K562 (cell line): ENCODE data around the gene THOP1. TPM values are rescaled to one million over a fixed set of nuclear protein-coding genes. Genes with fewer than 3 reads are reported as not detected.

Experiments used
- ERF ChIP-seq: fragments of 450-650 bp; formaldehyde crosslinking; IDR thresholded peaks from 2 replicates; pipeline ENCODE4 v1.4.0; 2020; ENCODE audit warnings: mild to moderate bottlenecking, mixed read lengths
- FUS ChIP-seq: fragments of 200-400 bp; formaldehyde crosslinking; optimal IDR thresholded peaks from 2 replicates; pipeline ENCODE3; 2017; ENCODE audit warnings: low read depth, low read length
- KDM5B ChIP-seq: fragments of 200-600 bp; sonication (generic); IDR thresholded peaks from 2 replicates; pipeline ENCODE4 v1.6.1; 2012; ENCODE audit warnings: low read depth, mild to moderate bottlenecking, moderate library complexity, low read length, control low read depth, inconsistent platforms; ENCODE audit not compliant: insufficient replicate concordance
- KHSRP ChIP-seq: fragments of 450-650 bp; IDR thresholded peaks from 2 replicates; pipeline ENCODE4 v1.6.1; 2017
- MBD2 ChIP-seq: sonication (generic); IDR thresholded peaks from 2 replicates; pipeline ENCODE4 v1.6.1; 2016; ENCODE audit warnings: low read depth, borderline replicate concordance
- OTX1 ChIP-seq: fragments of 450-650 bp; formaldehyde crosslinking; IDR thresholded peaks from 2 replicates; pipeline ENCODE4 v1.4.0; 2022; ENCODE audit warnings: mild to moderate bottlenecking
- RBFOX2 ChIP-seq: fragments of 200-400 bp; formaldehyde crosslinking; IDR thresholded peaks from 2 replicates; pipeline ENCODE4 v1.6.1; 2017; ENCODE audit warnings: low read depth, mild to moderate bottlenecking, low read length, moderate library complexity
- STAT5A ChIP-seq: IDR thresholded peaks from 2 replicates; pipeline ENCODE4 v1.6.1; 2012; ENCODE audit warnings: low read length, inconsistent platforms, borderline replicate concordance
- THAP12 ChIP-seq: fragments of 250-450 bp; sonication (Bioruptor Pico); IDR thresholded peaks from 2 replicates; pipeline ENCODE4 v1.9.0; 2021; ENCODE audit warnings: mild to moderate bottlenecking, inconsistent platforms
- ZBTB34 ChIP-seq: fragments of 250-450 bp; sonication (Bioruptor Pico); IDR thresholded peaks from 2 replicates; pipeline ENCODE4 v1.8.0; 2021; ENCODE audit warnings: mild to moderate bottlenecking, moderate library complexity
- ZNF507 ChIP-seq: conservative IDR thresholded peaks from 2 replicates; pipeline ENCODE4 v1.6.1; 2017; ENCODE audit warnings: missing genetic modification characterization, missing compliant biosample characterization
- polyA plus RNA-seq, 8 experiments: library from polyadenylated mRNA; depleted of rRNA in 4 of 8; stranded (reverse) in 5 of 8; unstranded in 3 of 8; fragments of >200 nt; fragmentation: Nextera tagmentation in 2 of 8; fragmentation: Illumina TruSeq in 1 of 8; extraction: Ambion mirVana in 2 of 8; extraction: Trizol in 1 of 8; gene quantifications; 2 replicates each; pipeline versions ENCODE4 v1.2.1 to v1.2.3, GENCODE V29; 2011 to 2014; ENCODE audit warnings: inconsistent platforms in 1 of 8, missing spikeins in 1 of 8
- total RNA-seq, 7 experiments: library from RNA; depleted of rRNA in 6 of 7; stranded (reverse); fragments of >200 nt in 6 of 7; fragmentation: Illumina TruSeq in 2 of 7; extraction: Trizol in 2 of 7; gene quantifications; 2 replicates each; pipeline versions ENCODE4 v1.2.1 to v1.2.3, GENCODE V29; 2011 to 2021; ENCODE audit warnings: low replicate concordance in 1 of 7
- TF ChIP-seq, protein P1 (sequence below): fragments of 450-650 bp; IDR thresholded peaks from 2 replicates; pipeline ENCODE4 v1.6.1; 2017; ENCODE audit warnings: antibody characterized with exemption
- TF ChIP-seq, protein P2 (sequence below): IDR thresholded peaks from 2 replicates; pipeline ENCODE4 v1.6.1; 2011; ENCODE audit not compliant: insufficient read length; ENCODE audit errors: extremely low read depth
- TF ChIP-seq, protein P3 (sequence below): sonication (generic); formaldehyde crosslinking; IDR thresholded peaks from 2 replicates; pipeline ENCODE4 v1.8.1; 2023; ENCODE audit warnings: missing genetic modification reagents, mild to moderate bottlenecking, borderline replicate concordance
- TF ChIP-seq, protein P4 (sequence below): fragments of 250-450 bp; sonication (Bioruptor Pico); IDR thresholded peaks from 2 replicates; pipeline ENCODE4 v1.6.1; 2021; ENCODE audit warnings: mild to moderate bottlenecking

THOP1 gene
- total and polyA plus RNA-seq, 9 of the 15 experiments (the other 6 are each of a cell fraction or from before 2014, with no cell fraction given): 1.3 to 255 (median 96.1) TPM

- no peak for TF ChIP-seq OTX1 (CRISPR knock-in tag)
- no peak for TF ChIP-seq KHSRP
- TF ChIP-seq RBFOX2: peak; percentile 91
- TF ChIP-seq KDM5B: peak; percentile 77
- TF ChIP-seq, protein P1, sequence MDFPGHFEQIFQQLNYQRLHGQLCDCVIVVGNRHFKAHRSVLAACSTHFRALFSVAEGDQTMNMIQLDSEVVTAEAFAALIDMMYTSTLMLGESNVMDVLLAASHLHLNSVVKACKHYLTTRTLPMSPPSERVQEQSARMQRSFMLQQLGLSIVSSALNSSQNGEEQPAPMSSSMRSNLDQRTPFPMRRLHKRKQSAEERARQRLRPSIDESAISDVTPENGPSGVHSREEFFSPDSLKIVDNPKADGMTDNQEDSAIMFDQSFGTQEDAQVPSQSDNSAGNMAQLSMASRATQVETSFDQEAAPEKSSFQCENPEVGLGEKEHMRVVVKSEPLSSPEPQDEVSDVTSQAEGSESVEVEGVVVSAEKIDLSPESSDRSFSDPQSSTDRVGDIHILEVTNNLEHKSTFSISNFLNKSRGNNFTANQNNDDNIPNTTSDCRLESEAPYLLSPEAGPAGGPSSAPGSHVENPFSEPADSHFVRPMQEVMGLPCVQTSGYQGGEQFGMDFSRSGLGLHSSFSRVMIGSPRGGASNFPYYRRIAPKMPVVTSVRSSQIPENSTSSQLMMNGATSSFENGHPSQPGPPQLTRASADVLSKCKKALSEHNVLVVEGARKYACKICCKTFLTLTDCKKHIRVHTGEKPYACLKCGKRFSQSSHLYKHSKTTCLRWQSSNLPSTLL: peak; percentile 86; the same call in 1 of the 2 replicates
- TF ChIP-seq FUS: peak; percentile 56
- TF ChIP-seq, protein P2, sequence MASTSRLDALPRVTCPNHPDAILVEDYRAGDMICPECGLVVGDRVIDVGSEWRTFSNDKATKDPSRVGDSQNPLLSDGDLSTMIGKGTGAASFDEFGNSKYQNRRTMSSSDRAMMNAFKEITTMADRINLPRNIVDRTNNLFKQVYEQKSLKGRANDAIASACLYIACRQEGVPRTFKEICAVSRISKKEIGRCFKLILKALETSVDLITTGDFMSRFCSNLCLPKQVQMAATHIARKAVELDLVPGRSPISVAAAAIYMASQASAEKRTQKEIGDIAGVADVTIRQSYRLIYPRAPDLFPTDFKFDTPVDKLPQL: no peak
- TF ChIP-seq, protein P3, sequence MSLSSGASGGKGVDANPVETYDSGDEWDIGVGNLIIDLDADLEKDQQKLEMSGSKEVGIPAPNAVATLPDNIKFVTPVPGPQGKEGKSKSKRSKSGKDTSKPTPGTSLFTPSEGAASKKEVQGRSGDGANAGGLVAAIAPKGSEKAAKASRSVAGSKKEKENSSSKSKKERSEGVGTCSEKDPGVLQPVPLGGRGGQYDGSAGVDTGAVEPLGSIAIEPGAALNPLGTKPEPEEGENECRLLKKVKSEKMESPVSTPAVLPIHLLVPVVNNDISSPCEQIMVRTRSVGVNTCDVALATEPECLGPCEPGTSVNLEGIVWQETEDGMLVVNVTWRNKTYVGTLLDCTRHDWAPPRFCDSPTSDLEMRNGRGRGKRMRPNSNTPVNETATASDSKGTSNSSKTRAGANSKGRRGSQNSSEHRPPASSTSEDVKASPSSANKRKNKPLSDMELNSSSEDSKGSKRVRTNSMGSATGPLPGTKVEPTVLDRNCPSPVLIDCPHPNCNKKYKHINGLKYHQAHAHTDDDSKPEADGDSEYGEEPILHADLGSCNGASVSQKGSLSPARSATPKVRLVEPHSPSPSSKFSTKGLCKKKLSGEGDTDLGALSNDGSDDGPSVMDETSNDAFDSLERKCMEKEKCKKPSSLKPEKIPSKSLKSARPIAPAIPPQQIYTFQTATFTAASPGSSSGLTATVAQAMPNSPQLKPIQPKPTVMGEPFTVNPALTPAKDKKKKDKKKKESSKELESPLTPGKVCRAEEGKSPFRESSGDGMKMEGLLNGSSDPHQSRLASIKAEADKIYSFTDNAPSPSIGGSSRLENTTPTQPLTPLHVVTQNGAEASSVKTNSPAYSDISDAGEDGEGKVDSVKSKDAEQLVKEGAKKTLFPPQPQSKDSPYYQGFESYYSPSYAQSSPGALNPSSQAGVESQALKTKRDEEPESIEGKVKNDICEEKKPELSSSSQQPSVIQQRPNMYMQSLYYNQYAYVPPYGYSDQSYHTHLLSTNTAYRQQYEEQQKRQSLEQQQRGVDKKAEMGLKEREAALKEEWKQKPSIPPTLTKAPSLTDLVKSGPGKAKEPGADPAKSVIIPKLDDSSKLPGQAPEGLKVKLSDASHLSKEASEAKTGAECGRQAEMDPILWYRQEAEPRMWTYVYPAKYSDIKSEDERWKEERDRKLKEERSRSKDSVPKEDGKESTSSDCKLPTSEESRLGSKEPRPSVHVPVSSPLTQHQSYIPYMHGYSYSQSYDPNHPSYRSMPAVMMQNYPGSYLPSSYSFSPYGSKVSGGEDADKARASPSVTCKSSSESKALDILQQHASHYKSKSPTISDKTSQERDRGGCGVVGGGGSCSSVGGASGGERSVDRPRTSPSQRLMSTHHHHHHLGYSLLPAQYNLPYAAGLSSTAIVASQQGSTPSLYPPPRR (CRISPR knock-in tag): 0 out of 2 replicates have a peak, but pooled peaks have one; percentile 58
- peak; percentile 85; the same call in 1 of the 2 replicates for TF ChIP-seq ERF (CRISPR knock-in tag)
- TF ChIP-seq STAT5A: no peak
- TF ChIP-seq MBD2: peak; percentile 25; the same call in 1 of the 2 replicates
- no peak for TF ChIP-seq ZNF507
- no peak for TF ChIP-seq ZBTB34 (CRISPR knock-in tag)
- TF ChIP-seq, protein P4, sequence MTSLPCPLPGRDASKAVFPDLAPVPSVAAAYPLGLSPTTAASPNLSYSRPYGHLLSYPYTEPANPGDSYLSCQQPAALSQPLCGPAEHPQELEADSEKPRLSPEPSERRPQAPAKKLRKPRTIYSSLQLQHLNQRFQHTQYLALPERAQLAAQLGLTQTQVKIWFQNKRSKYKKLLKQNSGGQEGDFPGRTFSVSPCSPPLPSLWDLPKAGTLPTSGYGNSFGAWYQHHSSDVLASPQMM: no peak
- TF ChIP-seq THAP12 (CRISPR knock-in tag): peak; percentile 83; the same call in 1 of the 2 replicates
These were observed at the start of gene THOP1 (continued) for GRCh38 chr19:2785244-2785997.
